HFF-Myc (cell line): Measurements from ENCODE around the gene CAMK1D.
A peak's percentile ranks its signal among the peaks of the same experiment; 100 is the strongest.

Experiments
- DNase-seq: peaks from one replicate; pipeline ENCODE4 v3.0.0-alpha.2; 2011; ENCODE audit warnings: low read depth; ENCODE audit errors: extremely low read depth
- H3K4me3 ChIP-seq: replicated peaks from 2 replicates; pipeline ENCODE4 v1.5.1; 2011; ENCODE audit warnings: low read depth, mild to moderate bottlenecking, control low read depth, low read length
- TF ChIP-seq, protein P1 (sequence below): IDR thresholded peaks from 2 replicates; pipeline ENCODE4 v1.5.1; 2012; ENCODE audit warnings: mild to moderate bottlenecking, low read depth, low read length, control low read depth; ENCODE audit errors: missing control alignments

CAMK1D gene

DNA sequence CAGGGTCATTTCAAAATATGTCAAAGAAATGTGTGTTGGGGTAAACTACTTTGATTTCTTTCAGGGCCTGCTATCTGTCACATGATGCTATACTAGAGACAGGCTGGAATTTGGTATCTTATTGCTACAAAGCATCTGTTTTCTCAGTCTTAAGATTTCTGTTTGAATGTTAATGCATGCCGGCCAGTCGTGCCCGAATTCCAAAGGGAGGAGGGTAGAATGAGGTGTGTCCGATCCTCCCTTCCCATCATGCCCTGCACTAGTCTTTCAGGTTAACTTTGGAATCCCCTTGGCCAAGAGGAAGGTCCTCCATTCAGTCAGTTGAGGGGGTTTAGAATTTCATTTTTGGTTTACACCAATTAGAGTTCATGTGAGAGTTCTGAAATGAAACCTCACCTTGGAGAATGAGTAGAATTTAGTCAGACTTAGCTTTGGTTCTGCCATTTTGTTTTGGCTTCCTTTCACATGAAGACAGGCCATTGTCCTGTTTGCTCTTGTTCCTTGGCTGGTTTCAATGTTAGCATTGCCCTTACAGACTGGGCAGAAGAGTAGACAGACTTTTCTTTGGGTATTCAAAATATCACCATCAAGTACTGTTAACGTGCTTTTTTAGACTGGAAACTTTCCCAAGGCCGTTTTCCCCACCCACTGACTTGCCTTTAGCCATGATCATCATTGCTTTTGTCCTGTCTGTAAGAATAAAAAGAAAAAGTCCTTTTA lies 95.8 kb downstream of the CAMK1D start:
- no peak overlapping the region for H3K4me3 ChIP-seq
- no peak for DNase-seq
- TF ChIP-seq, protein P1, sequence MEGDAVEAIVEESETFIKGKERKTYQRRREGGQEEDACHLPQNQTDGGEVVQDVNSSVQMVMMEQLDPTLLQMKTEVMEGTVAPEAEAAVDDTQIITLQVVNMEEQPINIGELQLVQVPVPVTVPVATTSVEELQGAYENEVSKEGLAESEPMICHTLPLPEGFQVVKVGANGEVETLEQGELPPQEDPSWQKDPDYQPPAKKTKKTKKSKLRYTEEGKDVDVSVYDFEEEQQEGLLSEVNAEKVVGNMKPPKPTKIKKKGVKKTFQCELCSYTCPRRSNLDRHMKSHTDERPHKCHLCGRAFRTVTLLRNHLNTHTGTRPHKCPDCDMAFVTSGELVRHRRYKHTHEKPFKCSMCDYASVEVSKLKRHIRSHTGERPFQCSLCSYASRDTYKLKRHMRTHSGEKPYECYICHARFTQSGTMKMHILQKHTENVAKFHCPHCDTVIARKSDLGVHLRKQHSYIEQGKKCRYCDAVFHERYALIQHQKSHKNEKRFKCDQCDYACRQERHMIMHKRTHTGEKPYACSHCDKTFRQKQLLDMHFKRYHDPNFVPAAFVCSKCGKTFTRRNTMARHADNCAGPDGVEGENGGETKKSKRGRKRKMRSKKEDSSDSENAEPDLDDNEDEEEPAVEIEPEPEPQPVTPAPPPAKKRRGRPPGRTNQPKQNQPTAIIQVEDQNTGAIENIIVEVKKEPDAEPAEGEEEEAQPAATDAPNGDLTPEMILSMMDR = no peak

DNA sequence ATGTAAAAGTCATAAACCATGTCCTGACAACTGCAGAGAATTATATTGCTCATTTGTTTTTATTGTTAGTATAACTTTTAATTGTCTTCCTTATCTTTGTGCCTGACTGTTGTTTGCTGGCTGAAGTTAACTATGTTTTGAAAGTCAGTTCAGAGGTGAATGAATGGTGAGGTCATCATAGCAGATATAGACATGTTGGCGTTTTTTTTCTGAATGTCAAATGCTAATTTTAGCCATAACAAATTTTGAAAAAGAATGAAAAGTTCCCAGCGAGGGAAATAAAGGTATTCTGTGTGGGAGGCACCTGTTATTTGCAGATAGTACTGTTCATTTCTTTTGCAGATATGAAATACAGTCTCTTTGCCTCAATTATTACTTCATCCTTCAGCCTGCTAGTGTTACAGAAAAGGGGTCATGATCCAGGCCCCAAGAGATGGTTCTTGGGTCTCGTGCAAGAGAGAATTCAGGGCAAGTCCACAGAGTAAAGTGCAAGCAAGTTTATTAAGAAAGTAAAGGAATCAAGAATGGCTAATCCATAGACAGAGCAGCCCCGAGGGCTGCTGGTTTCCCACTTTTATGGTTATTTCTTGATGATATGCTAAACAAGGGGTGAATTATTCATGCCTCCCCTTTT lies 96.5 kb downstream of the CAMK1D start:
- TF ChIP-seq, protein P1 = no peak
- no peak overlapping the region for H3K4me3 ChIP-seq
- no peak for DNase-seq

DNA sequence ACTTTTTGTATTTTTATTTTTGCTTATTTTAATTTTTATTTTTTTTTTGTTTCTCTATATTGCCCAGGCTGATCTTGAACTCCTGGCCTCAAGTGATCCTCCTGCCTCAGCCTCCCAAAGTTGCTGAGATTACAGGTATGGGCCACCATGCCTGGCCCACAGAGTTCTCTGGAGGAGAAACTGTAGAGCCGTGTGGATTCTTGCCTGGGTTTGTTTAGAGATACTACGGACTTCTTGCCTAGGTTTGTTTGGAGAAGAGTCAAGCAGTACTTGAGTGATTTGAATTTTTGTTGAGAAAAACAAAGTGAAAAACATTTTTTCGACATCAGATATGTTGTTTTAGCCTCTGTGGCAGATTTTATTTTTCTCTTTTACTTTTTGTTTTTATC lies 99.0 kb downstream of the CAMK1D start:
- H3K4me3 ChIP-seq = no peak overlapping the region
- TF ChIP-seq, protein P1 = no peak
- DNase-seq = no peak

DNA sequence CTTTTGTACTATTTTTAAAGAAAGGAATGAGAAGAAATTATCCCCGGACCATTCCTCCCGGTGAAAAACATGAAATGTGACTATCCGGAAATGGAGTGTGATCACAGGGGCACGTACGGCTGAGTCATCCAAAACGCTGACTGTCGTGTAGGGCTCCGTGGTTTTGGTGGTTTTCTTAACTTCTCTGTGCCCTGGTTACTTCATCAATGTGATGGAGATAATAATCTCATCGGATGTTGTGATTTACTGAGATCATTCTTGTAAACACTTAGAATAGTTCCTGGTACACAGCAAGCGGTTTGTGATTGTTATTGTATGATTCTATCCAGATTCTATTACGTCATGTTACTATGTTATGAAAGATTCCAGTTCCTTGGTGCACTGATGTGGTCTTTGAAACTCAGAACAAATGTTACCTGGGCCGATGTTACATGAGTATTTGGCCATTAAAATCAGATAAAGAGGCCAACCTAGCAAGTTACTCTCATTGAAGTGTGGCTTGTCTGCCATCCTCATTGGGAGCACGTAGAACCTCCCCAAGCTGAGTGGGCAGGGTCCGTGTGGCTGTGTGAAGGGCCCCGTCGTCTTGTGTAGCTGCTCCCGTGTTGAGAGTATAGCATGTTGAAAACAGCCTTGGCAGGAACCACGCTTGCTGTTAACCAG lies 99.5 kb downstream of the CAMK1D start:
- H3K4me3 ChIP-seq = no peak overlapping the region
- DNase-seq = peak; percentile 69
- TF ChIP-seq, protein P1 = no peak

DNA sequence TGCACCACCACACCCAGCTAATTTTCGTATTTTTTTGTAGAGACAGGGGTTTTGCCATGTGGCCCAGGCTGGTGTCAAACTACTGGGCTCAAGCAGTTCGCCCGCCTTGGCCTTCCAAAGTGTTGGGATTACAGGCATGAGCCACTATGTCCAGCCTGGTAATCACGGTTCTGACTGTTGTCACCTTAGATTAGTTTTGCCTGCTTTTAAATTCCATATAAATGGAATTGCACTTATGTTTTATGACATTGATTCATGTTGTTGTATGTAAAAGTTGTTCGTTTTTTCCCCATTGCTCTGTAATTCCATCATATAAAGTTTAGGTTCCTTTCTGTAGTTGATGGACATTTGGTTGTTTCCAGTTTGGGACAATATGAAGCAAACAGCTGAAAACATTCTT lies 106.0 kb downstream of the CAMK1D start:
- no peak overlapping the region for H3K4me3 ChIP-seq
- no peak for DNase-seq
- TF ChIP-seq, protein P1 = no peak

DNA sequence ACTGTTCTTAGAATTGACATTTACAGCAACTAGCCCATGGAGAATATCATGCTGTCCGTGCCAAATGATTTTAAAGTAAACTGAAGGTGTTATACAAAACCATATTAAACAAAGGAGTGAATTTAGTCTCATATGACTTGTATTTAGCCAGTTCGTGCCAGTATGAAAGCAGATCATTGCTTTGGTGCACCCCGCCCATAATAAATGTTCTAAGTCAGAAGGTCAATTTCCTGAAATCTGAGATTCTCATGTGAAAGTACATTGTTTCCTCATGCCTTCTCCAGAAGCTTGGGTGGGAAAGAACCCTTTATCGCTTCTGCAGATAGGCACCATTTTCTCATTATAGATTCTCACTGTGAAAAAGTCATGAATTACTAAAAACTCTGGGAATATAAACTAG lies 106.4 kb downstream of the CAMK1D start:
- H3K4me3 ChIP-seq = no peak overlapping the region
- DNase-seq = peak; percentile 24
- TF ChIP-seq, protein P1 = no peak
